Stimulated activated CD8-positive, alpha-beta memory T cell treated with anti-CD3 and anti-CD28 coated beads, Interleukin-7, amount 100 ng/mL, for 4 hours (primary cell): Measurements from ENCODE around the gene EVA1C.
"Not testable (repeated sequence)": the region's sequence is repeated elsewhere in the genome, so short reads cannot be mapped to it uniquely, and the experiment has no call there.

Experiments
- DNase-seq, 2 donors: peaks; one replicate each; pipeline ENCODE4 v3.0.0-alpha.2; 2020; ENCODE audit warnings: low read depth in 2 of 2

The EVA1C gene

DNA sequence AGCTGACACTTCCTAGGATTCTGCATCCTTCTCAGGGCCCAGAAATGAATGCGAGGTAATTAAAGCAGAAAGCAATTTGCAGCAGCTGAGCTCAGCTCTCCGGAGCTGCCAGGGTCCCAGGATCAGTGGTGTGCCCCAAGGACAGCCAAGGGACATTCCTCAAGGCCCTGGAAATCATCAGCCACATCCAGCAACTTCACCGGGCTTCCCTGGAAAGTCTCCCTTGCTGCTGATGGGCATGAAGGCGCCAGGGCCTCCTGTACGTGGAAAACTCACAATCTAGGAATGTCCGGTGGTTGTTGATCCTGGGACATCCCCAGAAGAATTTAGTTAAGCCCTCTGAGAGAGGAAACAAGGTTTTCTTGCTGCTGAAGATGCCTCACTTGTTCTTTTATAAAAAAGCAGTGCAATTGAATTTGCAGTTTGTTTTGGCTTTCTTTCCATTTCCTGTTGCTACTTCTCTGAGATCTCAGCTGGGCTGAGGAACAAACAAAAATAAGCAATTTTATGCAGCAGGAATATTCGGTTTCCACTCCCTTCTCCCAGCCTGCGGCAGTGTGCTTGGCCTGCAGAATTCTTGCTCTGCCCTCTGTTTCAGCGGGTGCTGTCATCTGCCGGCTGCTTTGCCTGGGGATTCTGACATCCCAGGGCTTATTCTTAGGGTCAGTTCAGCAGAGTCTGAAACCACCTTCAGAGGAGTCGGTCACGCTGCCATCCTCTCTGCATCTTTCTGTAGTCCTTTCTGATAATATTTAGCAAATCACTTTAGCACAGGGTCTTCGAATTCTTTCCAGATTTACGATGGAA is 86.9 kb downstream of the EVA1C start:
- DNase-seq = no peak

DNA sequence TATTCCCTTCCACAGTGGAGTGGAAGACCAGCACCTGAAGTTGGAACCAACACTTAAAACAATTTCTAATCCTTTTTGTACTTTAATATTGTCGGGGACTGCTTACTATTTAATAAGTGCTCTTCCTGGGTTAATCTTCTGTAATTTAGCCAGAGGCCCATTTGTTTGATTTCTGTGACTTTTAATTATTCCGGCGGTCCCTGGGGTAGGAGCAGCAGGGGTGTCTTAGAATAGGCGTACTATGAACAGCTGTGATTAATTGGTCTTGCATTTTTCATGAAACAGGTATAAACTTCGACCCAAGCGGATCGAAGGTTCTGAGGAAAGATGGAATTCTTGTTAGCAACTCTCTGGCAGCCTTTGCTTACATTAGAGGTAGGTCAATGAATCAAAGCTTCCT is 91.1 kb downstream of the EVA1C start:
- not testable (repeated sequence) for DNase-seq

DNA sequence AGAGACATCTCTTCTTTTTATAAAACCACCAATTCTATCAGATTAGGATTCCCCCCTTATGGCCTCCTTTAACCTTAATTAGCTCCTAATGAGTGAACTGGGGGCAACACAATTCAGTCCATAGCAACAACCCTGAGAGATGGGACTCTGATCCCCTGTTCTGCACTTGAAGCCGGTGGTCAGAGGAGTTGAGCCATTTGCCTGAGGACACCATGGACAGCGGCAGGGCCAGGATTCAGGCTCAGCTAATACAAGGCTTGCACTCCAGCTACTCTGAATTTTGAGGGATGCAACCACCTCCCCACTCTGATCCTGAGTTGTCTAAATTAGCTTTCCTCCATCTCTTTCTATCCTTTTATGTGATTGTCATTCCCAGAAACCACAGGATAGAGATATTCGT is 93.3 kb downstream of the EVA1C start:
- not testable (repeated sequence) for DNase-seq

DNA sequence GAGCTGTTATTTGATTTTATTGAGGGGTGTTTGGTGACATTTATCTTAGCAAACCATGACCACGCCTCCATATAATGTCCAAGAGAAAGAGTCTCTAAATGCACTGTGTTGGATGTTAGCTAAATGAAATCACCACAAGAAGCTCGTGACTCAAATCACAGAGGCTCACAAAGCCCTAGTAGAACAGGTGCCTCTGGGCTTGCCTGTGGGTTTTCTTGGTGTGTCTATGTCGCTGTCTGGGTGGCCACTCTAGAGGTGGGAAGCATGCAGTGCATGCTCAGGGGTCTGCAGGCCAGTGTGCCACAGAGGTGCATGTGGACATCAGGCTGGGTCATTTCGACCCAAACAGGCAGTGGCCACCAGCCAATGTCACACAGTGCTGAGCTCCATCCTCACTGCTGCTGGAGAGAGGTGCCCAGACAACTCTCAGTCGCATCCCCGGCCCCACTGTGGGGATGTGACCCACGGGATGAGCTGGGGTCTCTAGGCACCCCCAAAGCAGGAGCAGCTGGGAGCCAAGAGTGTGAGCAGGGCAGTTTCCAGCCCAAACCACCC is 94.0 kb downstream of the EVA1C start:
- not testable (repeated sequence) for DNase-seq

GRCh38 chr21:32507342-32507919 is 94.9 kb downstream of the EVA1C start:
- DNase-seq = no peak

DNA sequence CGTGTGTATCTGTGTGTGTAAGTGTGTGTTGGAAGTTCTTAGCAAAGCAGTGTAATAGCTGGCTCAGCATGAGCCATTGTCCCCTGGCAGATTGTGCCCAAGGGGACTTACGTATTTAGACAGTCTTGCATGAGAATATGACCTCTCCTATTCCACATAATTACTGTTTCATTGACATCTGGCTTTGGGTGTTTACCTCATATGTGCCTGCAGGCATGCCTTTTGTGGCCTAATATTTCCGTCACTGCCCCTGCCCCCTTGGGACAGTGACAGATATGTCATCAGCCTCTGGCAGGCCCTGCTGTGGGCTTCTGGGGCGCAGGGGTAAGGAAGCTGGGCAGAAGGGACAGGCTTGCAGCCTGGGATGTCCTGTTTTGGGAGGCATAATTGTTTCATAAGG is 95.5 kb downstream of the EVA1C start:
- DNase-seq = not testable (repeated sequence)

GRCh38 chr21:32508558-32508957 is 96.1 kb downstream of the EVA1C start:
- no peak for DNase-seq

- DNase-seq = not testable (repeated sequence)
Measured at GRCh38 chr21:32508975-32509374, 96.5 kb downstream of the EVA1C start.

- no peak for DNase-seq
Measured at GRCh38 chr21:32514275-32515055, 102.0 kb downstream of the EVA1C start.

DNA sequence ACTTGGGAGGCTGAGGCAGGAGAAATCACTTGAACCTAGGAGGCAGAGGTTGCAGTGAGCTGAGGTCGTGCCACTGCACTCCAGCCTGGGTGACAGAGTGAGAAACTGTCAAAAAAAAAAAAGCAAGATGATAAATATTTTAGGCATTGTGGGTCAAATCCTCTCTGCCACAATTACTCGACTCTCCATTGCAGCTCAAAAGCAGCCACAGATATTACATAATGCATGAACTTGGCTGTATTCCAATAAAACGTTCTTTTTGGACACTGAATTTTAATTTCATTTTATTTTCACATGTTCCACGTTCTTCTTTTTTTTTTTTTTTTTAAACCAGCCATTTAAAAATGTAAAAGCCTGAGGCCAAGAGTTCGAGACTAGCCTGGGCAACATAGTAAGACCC is 103.4 kb downstream of the EVA1C start:
- DNase-seq = no peak

DNA sequence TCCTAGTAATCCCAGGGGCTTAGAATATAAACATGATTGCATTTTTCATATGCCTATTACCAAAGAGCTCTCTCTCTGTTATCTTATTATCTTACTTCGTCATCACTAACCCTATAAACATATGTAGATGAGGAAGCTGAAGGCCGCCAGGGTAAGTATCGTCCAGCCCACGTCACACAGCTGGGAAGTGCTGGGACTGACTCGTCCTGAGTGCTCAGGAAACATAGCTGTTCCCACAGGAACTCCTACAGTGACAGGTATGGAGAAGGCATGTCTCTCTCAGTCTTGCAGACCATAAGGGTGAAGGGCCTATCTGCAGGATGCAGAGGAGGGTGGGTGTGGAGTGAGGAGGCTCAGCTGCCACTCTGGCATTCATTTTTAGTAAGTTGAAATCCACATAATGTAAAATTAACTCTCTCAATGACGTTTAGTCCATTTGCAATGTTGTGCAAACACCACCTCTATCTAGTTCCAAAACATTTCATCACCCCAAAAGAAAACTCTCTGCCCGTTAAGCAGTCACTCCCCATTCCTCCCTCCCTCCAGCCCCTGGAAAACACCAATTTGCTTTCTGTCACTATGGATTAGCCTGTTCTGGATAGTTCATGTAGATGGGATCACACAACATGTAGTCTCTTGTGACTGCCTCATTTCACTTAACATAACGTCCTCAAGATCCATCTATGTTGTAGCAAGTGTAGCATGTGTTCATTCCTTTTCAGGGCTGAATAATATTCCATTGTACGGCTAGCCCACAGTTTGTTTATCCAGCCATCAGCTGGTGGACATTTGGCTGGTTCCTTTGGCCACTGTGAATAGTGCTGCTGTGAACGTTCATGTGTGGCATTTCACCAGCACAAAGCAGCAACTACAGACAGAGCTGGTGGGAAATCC is 104.5 kb downstream of the EVA1C start:
- no peak for DNase-seq

DNA sequence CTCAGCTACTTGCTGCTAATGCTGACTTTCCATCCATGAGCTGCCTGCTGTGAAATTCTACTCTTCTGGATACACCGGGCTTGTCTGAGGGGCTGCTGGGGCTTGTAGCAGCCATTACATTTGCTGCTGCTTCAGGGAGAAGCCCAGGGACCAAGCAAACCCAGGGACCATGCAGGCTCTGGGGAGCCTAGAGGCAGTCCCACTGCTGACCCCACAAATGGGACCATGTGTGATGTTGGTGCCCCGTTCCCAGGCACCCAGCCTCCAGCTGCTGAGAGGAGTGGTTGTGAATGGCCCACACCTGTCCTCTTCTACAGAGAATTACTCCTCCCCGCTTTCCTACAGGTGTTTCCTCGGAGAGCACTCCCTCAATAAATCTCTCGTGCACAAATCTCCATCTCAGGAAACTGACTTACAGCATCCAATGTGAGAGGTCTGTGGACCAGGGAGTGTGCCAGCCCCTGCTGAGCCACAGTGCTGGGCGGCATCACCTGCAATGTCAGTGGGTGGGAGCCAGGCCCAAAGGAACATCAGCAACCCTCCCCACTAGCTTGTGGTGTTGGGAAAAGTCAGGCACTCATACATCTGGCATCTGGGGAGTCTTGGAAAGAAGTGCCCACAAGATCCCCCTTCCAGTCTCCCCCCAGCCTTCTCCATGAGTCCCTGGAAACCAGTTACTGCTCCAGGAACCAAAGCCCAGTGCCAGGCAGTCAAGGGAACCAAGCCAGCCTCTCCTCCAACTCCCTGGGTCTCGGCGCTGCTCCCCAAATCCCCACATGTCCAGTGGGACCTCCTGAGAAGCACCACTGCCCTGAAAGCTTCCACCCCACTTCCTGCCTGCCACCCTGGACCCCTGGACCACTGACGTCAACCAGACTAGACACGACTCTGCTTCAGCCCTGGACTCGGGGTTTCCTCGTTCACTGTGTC is 107.7 kb downstream of the EVA1C start:
- no peak for DNase-seq

GRCh38 chr21:32520875-32521735 is 108.6 kb downstream of the EVA1C start:
- DNase-seq = no peak

DNA sequence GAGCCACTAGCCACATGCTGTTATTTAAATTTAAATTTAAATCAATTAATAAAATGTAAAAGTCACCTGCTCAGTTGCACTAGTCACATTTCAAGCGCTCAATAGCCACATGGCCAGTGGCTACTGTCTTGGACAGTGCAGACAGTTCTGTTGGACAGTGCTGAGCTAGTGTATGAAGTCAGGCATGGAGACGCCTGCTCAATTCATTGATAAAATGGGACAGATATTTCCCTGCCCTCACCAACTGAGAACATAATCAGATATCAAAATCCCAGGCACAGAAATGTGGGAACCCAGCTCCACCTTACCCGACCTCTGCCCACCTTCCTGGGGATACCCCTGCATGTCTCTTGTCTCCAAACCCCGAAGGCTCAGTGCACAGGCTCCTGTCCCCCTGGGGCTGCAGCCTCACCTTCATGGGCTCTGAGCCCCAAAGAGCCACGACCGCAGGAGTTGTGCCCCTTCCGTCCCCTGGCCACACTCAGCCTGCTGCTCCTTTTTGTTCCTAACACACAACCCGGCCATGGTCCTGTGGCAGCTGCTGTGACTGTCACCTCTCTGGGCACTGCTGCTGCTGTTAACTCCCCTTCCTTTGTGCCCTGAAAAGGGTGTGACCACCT is 109.3 kb downstream of the EVA1C start:
- no peak for DNase-seq

DNA sequence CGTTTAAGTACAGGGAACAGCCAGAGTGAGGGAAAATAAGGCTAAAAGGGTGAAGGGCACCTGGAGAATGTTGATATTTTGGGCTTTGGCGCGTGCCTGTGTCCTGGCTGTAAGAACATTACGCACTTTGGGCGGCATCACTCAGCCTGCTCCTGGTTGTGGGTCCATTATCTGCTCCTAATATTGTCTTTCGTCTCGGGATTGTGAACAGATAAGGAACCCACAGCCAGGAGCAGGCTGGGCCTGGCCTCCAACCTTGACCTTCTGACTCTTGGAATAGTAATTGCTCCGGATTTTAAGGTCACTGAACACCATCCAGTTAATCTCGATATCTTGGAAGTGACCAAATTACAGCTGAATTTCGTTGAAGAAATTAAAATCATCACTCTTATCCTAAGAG is 111.0 kb downstream of the EVA1C start:
- DNase-seq = no peak

GRCh38 chr21:32523988-32524719 is 111.6 kb downstream of the EVA1C start:
- DNase-seq = no peak

DNA sequence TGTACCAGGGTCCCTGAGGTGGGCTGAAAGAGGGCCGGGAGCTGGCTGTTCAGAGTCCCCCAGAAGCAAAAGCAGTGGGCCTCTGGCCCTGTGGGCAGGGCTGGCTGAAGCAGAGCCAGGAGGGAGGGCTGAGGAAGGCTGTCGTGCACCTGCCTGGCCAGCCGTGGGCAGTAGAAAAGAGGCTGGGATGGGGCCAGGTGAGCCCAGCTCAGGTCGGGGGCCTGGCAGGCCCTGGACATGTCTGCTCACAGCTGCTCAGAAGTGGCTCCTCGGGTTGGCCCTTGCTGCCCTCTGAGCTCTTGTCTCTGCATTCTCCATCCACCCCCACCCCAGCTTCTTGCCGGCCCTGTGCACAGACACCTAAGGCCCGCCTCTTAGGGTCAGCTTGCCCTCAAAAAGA is 112.8 kb downstream of the EVA1C start:
- no peak for DNase-seq

DNA sequence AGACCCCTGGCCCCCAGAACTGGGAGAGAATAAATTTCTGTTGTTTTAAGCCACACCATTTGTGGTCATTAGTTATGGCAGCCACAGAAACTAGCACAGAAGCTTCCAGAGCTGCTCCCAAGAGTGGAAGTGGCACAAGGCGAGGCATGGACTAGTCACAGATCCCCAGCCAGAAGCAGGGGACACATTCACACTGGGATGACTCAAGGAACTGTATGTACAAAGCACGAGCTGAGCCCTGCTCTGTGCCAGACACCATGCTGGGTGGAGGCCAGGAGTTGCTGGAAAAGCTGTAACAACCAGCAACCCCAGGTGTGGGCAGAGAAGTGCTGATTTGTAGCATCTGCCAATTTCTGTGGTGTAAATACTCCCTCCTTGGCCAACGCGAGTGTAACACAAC is 117.2 kb downstream of the EVA1C start:
- no peak for DNase-seq
